Hindlimb muscle (tissue), 1 donor: ENCODE results near the gene ACAA1. TPM values are rescaled to one million over a fixed set of nuclear protein-coding genes. Genes with fewer than 3 reads are reported as not detected.

ENCODE experiments used
- DNase-seq: peaks from one replicate; pipeline ENCODE4 v3.0.0-alpha.2; 2013
- polyA plus RNA-seq: library from polyadenylated mRNA; unstranded; fragments of 120-200 nt; gene quantifications from one replicate; pipeline ENCODE4 v1.2.1, GENCODE V29; 2013; ENCODE audit not compliant: insufficient read length

Gene ACAA1
- polyA plus RNA-seq, 1 donor: 34.6 TPM

DNA sequence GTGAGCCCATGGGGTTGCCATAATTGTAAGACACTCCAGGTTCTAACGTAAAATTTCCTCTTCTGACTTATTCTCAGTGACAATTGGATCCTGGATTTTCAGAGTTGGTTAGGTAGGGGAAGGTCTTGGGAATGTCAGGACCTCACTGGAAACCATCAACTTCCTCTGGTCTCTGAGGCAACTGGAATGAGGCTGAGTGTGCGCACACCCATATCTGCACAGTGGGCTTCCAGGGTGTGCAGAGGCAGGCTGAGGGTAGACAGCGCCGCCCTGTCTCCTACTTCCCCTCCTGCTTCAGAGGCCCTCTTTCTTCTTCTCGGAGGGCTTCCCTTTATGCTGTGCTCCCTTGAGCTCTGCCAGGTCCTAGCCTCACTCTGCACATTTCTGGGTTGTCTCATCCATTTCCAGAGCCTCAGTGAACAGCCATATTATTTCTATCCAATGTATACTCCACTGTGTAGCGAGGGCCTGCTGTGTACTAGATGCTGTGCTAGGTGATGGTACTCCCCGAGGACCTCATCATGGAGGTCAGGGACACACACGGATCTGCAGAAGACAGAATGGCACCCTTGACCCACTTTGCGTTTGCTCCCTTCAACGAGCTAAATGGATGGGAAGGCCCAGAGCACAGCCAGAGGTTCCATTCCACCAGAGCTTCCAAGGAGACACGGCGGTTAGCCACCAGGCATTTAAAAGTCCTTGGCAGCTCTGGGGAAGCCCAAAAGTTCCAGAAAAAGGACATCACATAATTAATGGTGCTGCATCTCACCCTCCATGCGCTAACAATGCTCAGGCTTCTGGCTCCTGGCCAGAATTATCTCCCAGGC is 18.3 kb downstream of the ACAA1 start:
- DNase-seq: no peak

DNA sequence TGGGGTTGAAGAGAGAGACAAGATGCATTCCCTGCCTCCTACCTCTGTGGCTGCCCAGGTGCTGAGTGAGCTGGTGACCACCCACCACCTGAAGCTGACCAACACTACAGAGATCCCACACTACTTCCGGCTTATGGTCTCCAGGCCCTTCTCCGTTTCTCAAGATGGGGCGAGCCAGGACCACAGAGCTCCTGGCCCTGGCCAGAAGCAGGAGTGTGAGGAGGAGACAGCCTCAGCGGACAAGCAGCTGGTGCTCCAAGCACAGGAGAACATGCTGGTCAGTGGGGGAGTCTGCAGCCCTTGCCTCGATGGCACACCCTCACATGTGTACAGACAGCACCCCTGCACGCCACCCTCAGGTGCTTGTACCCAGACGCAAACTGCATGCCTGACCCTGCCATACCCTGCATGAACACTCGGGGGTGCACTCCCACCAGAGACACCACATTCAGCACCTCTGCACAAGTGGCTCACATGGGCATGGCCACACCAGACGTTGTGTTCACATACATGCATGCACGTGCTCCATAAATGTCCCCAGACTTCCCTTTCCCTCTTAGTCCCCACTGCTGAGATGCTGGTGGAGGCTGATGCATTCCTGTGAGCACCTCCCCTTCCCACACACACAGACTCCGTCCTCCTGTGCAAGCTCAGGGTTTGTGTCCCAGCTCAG is 19.0 kb downstream of the ACAA1 start:
- peak; percentile 22 for DNase-seq

GRCh38 chr3:38117163-38117716 is 19.7 kb downstream of the ACAA1 start:
- no peak for DNase-seq

DNA sequence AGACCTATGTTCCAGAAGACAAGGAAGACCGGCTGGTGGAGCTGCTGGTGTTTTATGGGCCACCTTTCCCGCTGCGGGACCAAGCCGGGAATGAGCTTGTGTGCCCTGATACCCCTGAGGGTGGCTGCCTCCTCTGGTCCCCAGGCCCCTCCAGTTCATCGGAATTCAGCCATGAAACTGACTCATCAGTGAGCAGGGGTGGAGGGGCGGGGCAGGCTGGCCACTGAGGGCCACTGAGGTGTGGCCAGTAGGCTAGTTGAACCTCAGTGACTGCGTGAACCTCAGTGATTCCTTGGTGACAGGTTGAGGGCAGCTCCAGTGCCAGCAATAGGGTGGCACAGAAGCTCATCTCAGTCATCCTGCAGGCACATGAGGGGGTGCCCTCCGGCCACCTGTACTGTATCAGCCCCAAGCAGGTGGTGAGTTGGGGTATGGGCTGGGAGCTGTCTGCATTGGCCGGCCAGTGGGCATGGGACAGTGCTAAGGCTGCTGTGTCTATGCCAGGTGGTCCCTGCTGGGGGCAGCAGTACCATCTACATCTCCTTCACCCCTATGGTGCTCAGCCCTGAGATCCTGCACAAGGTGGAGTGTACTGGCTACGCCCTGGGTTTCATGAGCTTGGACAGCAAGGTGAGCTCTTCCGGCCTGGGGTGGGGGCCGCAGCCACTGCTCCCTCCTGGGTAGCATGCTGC is 20.3 kb downstream of the ACAA1 start:
- DNase-seq: no peak

- no peak for DNase-seq
These were observed 21.1 kb downstream of the ACAA1 start for GRCh38 chr3:38115645-38116427.

- no peak for DNase-seq
These were observed 21.9 kb downstream of the ACAA1 start for GRCh38 chr3:38114875-38115644.

GRCh38 chr3:38114052-38114874 is 22.7 kb downstream of the ACAA1 start:
- no peak for DNase-seq

DNA sequence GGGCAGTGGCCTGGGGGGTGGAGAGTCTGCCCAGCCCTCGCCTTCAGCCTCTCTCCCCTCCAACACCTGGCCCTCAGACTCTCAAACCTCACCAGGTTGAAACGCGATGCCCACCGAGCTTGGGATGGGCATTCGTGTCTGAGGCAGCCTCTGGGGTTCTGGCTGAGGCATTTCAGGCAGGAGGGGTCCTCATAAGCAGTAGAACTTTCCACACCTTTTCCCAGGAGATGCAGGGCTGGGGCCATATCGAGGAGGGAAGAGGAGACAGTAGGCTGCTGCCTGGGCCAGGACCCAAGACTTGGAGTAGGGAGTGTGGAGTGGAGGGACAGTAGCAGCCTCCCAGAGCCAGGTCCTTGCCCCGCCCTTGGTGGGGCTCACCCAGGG is 24.6 kb downstream of the ACAA1 start:
- DNase-seq: no peak

- no peak for DNase-seq
These were observed 25.1 kb downstream of the ACAA1 start for GRCh38 chr3:38111696-38112377.

DNA sequence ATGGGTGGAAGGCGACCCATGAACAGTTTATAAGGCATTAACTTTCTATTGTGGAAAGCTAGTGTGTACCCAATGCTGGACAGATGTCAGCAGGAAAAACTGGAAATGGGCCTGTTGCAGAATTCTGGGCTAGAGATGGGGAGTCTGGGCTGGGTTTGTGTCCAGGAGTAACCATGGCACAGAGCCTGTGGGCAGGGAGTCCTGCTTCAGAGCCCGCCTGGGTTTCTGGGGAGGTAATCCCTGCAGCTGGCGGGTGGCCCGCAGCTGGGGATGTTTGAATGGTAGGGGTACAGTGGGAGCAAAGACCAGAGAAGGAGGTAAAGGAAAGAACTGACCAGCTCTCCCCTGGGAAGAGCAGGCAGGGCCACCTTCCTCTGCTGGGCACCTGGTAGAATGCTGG is 25.7 kb downstream of the ACAA1 start:
- DNase-seq: no peak

DNA sequence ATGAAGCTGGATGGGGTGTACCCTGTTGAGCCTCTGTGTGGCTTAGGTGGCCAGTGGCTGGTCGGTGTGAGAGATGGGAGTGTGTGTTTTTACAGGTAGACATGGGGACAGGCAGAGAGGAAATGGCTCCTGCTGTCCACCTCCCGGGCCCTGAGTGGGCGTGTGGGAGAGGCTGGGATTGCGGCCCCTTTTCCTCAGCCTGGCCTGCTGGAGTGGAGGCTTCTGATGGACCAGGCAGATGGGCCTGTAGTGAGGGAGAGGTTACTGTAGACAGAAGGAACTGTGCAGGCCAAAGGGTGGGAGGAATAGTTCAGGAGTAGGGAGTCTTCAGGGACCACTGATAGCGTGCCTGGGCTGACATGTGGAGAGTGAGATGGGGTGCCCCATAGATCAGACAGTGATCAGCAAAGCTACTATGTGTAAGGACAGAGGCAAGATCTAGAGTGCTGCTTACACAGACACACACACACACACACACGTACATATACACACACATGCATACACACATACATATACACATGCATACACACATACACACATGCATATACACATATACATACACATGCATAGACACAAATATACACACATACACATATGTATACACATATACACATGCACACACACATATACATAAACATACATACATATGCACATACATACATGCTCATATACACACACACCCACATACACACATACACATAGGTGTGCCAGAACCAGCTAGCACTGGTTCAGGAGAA is 26.4 kb downstream of the ACAA1 start:
- no peak for DNase-seq

- DNase-seq: no peak
These were observed 27.2 kb downstream of the ACAA1 start for GRCh38 chr3:38109580-38110313.

DNA sequence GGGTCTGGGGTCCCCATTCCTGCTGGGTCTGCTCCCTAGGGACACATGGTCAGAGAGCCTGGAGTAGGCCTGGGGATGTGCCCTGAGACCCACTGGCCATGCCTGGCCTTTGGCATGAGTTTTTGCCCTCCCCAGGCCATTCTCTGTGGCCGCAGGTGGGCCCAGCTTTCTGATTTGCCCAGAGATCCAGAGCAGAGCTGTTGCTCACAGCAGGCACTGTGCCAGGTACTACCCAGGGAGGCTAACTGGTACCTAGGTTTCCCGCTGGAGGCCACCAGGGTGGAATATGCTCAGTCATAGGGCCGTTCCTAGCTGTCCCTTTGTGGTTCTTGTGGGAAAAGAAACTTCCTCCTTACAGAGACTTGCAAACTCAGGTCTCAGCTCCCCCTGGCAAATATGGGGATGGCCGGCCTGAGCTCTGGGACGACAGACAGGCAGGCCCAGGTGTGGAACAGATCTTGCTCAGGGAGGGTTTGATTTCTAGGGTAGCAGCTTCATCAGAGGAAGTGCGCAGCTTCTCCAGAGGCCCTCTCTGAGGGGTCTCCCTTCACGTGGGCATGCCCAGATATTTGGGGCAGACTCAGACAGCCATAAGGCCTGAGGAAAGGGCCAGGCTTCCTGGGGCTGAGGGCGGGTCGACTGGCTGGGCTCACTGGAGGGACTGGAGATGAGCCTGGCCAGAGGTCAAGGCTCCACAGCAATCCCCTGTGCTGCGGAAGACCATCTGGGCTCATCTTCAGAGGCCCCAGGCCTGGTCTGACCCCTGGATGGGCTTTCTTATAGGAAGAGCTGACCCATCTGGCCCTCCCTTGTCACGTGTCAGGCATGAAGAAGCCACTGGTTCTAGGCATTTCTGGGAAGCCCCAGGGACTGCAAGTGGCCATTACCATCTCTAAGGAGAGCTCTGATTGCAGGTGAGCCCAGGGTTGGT is 28.0 kb downstream of the ACAA1 start:
- no peak for DNase-seq

DNA sequence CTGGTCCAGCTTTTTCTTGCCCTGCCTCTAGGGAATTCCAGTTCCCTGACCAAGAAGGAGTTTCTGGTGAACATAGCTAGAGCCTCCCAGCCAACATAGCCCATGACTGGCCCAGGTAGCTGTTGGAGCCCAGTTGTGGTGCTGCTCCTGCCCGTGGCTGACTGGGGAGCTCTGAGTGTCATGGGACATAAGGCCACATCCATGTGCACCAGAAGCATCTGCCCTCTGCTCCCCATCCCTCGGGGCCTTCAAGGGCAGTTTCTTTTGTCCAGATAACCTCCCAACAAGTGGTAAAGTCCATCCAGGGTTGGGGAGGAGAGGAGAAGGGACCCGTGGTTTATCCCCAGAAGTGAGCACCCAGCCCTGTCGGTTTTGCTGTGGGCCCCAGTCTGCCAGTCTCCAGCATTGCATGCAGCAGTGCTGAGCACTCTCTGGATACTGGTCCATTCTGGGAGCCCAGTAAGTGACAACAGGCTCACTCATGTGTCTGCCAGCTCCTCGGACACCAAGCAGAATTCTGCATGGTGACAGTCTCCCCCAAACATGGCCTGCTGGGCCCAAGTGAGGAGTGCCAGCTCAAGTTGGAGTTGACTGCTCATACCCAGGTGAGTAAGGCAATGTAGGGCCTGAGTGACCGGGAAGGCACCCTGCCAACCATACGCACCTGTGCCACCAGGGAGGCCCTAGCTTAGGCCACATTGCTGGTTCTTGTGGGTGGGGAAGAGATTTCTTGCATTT is 28.8 kb downstream of the ACAA1 start:
- DNase-seq: no peak

DNA sequence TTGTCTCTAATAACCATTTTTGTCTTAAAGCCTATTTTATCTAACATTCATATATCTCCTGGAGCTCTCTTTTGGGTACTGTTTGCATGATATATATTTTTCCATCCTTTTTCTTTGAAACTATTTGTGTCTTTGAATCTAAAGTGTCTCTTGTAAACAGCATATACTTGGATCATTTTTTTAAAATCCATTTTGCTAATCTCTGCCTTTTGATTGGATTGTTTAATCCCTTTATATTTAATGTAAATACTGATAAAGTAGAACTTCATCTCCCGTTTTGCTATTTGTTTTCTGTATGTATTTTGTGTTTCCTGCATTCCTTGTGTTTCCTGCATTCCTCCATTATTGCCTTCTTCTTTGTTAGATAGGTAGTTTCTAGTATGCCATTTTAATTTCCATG is 31.4 kb downstream of the ACAA1 start:
- DNase-seq: no peak

DNA sequence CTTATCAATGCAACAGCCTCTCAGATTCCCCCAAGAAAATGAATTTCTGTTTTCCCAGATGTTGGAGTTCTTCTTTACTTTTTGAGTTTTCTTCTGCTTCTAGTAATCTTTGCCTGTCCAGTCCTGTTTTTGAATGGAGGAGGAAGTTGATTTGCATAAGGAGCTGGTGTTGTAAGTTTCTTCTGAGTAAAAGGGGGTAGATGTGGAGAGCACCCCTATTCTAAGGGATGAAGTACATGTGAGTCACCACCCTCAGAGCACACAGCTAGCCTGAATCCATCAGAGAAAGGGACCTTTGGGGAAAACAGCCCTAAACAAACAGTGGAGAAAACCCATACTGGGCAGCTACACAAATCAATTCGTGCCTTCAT is 34.5 kb downstream of the ACAA1 start:
- no peak for DNase-seq
